ENCODE data around the gene TAF1C.
"Not testable (repeated sequence)": the region's sequence is repeated elsewhere in the genome, so short reads cannot be mapped to it uniquely, and the experiment has no call there.

The TAF1C gene, protein sequence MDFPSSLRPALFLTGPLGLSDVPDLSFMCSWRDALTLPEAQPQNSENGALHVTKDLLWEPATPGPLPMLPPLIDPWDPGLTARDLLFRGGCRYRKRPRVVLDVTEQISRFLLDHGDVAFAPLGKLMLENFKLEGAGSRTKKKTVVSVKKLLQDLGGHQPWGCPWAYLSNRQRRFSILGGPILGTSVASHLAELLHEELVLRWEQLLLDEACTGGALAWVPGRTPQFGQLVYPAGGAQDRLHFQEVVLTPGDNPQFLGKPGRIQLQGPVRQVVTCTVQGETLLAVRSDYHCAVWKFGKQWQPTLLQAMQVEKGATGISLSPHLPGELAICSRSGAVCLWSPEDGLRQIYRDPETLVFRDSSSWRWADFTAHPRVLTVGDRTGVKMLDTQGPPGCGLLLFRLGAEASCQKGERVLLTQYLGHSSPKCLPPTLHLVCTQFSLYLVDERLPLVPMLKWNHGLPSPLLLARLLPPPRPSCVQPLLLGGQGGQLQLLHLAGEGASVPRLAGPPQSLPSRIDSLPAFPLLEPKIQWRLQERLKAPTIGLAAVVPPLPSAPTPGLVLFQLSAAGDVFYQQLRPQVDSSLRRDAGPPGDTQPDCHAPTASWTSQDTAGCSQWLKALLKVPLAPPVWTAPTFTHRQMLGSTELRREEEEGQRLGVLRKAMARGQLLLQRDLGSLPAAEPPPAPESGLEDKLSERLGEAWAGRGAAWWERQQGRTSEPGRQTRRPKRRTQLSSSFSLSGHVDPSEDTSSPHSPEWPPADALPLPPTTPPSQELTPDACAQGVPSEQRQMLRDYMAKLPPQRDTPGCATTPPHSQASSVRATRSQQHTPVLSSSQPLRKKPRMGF

DNA sequence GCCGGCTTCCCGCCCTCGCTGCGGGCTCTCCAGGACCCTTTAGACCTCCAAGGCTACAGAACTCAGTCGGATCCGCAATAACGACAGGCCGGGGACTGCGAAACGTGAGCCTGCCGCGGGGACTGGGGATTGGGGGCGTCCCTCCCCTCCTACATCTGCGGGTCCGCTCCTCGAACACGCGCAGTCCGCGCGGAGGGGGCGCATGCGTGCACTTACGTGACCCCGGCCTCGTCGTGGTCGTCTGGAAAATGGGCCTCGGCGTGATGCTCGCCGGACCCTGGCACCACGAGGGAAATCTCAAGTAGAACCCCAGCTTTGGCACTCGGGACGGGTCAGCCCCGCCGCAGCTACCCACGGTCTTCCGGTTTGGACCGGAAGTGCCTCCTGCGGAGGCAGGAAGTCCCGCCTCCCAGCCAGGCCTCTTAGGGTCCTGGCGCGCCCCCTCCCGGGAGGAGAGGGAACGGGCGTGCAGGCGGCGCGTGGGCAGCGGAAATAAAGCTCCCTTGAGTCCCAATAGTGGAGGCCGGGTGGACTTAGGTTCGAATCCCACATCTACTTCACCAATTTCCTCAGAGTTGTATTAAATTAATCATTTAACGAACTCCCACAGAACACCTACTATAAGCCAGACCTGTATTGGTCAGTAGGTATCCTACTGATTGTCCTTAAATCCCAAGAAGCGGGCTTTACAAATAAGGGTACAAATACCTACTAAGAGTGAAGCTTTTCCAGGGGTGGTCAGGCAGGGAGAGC lies at the start of gene TAF1C:
Gene TAF1C (minus strand): TSS at position 373 of the 753 bp plus-strand sequence. CDS start 2,069 bp downstream, outside the sequence.
- DNase-seq (ENCODE audit: low spot score), result peak; percentile 95

DNA sequence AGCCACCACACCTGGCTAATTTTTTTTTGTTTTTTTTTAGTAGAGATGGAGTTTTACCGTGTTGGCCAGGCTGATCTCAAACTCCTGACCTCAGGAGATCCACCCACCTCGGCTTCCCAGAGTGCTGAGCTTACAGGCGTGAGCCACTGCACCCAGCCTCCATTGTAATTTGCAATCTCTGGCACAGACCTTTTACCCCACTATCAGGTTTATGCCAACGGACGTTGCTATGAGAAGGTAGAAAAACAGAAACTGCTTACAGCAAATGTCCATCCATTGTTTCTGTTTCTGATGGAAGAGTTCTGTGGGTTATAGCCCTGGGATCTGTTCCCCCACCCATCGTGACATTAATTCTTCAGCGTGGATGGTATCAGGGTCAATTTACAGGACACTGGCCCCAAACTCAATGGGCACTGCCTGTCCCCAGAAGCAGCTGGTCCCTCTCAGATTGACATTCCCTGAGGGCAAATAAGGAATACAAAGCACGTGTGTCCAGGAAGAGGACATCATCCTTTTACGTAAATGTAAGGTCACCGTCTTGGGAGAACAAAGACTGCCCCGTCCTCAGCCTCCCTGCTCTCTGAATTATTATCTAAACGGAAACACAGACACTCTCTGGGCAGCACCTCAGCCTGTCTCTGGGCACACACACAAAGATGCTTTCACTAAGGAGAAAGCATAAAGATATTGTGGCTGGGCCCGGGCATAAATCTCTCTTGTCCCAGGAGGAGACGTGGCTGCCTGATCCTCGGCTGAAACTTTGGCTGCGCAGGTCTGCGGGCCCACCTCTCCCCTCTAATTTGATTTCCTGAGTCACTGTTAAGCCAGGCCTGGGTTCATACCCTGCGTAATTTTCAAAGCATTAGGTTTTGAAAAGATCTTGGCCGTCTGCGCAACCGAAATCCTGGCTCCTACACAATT lies 47.7 kb upstream of the TAF1C start:
- no peak for DNase-seq (ENCODE audit: low spot score)

DNA sequence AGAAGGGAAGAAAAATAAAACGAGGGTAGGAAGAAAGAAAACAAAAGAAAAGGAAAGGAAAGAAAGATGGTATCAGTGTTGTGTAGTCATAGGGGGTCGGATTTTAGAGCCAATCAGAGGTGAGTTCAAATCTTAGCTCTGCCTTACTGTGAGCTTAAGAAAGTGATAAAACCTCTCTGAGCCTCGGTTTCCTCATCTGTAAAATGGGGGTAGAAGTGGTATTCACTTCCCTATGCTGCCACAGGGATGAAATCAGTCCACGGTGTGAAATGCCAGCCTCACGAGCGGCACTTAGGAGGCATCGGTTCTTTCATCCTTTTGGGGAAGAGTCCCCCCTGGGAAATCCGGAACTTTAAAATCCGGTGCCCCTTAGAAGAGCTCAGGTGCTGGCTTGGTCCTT lies 46.9 kb upstream of the TAF1C start:
- DNase-seq (ENCODE audit: low spot score), result no peak

DNA sequence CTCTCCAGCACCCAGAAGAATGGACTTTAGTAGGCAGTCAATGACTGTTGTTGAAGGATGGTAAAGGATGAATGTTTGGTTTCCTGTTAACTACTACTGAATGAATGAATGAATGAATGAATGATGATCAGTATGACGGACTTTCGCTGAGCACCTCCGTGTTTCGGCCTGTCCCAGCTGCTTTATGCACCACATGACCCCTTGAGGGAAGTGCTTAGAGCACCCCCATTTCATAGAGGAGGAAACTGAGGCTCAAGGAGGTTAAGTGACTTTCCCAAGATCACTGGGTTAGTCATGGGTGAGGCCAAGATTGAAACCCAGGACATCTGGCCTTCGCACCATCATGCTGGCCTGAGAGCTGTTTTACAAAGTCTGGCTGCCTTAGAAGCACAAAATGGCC lies 46.1 kb upstream of the TAF1C start:
- no peak for DNase-seq (ENCODE audit: low spot score)

DNA sequence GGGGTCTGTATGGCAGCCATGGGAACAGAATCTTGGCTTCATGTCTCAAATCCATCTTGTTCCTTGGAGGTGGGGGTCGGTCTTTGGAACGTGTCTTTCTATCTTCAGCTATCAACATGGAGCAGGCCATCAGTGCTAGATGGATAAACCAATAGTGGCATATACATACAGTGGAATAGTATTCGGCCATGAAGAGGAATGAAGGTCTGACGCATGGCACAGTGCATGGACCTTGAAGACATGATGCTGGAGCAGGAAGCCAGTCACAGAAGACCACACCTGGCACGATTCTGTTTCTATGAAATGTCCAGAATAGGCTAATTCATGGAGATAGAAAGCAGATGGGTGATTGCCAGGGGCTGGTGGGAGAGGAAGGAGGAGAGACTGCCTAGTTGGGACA lies 45.2 kb upstream of the TAF1C start:
- no peak for DNase-seq (ENCODE audit: low spot score)

DNA sequence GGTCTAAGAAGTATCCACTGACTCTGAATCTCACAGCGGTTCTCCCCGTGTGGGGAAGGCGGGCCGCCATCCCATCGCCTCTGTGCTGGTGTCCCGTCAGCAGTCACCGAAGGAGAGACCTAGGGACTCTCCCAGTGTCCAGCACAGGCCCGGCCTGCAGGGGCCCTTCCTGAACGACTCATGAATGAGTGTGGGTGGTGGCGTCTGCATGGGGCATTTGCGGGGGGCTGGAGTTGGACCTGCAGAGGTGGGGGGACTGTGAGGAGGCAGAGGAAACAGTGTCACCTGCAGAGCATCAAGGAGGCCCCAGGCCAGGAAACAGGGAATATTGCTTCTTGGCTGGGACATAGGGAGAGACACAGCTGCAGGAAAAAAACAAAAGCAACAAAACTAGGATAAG lies 42.6 kb upstream of the TAF1C start:
- no peak for DNase-seq (ENCODE audit: low spot score)

DNA sequence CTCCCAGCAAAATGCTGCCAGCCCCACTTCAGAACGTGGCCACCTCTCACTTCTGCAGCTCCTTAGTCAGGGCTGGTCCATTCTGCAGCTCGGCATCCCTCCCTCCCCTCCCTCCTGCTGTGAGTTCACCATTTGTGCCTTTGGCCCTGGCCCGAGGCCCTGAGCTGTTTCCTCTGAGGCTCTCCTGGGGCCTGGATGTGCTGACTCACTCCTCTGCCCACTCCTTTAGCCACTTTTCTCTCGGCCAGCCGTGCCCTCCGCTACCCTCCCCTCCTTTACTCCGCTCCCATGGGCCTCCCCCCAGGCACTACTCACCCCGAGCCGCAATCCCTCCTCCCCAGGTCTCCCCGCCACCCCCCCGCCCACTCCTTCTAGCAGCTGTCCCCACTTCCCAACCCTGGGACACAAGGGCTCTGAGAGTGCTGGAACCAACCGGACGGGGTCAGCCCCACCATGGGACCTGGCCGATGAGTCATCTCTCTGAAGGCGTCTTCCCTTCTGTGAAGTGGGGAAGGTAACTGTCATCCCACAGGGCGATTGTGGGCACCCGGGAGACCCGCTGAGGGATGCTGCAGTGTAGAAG lies 41.5 kb upstream of the TAF1C start:
- DNase-seq (ENCODE audit: low spot score), result peak; percentile 17

DNA sequence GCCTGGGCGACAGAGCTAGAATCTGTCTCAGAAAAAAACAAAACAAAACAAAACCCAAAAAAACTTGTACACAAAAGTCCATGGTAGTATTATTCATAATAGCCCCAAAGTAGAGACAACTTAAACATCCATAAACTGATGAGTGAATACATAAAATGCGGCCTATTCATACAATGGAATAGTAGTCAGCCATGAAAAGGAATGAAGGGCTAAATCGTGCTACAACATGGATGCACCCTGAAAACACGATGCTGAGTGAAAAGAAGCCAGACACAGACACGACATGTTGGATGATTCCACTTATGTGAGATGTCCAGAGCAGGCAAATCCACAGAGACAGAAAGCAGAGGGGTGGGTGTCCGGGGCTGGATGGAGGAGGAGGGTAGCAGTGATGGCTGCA lies 40.7 kb upstream of the TAF1C start:
- DNase-seq (ENCODE audit: low spot score), result no peak

DNA sequence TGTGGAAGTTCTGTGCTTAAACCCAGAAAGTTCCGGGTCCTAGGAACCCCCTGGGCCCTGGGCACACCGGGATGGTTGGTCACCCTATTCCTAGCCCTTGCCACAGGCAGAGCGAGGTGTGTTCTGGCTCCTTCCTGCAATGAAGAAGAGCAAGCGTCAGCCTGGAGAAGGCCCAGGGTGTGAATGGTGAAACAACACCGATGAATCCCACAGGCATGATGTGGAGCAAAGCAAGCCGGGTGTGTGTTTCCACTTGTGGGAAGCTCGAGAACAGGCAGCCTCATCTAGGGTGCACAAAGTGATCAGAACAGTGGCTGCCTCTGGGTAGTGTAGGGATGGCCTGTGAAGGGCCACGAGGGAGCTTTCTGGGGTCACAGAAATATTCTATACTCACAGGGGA lies 39.2 kb upstream of the TAF1C start:
- no peak for DNase-seq (ENCODE audit: low spot score)

DNA sequence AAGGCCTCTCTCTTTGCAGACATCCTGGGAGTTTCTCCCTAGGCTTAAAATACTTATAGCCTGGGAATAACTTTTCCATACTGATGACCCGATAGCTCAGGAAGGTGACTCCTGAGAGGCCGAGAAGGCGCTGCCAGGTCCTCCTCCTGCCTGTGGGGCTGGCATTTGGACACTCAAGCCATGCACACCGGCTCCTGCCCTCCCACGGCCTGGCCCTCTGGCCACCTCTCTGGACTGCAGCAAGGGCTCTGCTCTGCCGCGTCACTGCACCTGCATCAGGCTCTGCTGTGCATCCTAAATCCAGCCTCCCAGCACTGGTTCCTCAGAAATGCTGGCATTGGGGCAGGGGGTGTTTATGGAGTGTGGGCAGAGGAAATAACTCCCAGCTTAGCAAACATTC lies 38.7 kb upstream of the TAF1C start:
- DNase-seq (ENCODE audit: low spot score), result no peak

DNA sequence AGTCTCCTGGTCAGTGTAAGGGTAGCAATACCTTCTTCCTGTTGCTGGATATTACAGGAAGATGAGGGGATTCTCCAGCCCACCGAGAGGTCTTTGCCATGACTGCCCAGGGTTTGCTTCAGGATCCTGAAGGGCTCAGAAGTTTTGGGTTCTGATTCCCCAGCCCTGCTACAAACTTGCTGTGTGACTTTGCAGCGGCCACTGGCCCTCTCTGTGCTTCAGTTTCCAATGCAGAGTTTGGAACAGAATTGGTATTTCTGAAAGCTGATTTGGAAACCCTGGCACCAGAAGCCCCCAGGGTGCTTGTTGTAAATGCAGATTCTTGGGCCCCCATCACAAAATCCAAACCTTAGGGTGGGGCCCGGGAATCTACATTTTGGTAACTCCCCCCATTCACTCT lies 38.3 kb upstream of the TAF1C start:
- DNase-seq (ENCODE audit: low spot score), result no peak

DNA sequence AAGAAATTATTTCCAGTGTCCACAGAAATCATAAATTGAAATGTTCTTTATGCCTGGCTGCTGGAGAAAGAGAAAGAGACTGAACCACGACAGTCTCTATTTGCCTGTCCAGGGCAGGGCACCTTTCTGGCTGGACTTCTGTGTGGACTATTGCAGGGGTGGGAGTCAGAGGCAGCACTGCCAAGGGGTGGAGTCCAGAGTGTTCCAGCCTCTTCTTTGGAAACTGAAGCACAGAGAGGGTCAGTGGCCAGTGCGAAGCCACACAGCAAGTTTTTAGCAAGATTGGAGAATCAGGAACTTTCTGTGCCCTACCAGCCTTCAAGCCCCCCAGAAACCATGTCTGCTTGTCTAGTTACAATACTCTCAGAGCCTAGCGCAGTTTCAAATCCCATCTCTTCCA lies 37.7 kb upstream of the TAF1C start:
- DNase-seq (ENCODE audit: low spot score), result no peak

DNA sequence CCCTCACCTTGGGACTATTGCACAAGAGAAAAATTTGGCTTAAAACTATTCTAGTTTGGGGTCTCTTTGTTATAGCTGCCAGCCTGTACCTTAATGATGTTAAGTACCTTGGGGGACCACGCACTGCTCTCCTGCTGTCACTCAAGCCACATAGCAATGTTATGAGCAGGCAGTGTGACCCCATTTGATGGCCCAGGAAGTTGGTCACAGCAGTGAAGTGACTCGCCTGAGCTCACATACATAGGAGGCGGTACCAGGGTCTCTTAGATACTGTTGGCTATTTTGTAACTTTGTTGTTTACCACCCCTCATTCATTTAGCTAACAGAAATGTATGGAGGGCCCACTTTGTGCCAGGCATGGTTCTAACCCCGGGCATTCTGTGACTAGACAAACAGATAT lies 36.6 kb upstream of the TAF1C start:
- DNase-seq (ENCODE audit: low spot score), result no peak

DNA sequence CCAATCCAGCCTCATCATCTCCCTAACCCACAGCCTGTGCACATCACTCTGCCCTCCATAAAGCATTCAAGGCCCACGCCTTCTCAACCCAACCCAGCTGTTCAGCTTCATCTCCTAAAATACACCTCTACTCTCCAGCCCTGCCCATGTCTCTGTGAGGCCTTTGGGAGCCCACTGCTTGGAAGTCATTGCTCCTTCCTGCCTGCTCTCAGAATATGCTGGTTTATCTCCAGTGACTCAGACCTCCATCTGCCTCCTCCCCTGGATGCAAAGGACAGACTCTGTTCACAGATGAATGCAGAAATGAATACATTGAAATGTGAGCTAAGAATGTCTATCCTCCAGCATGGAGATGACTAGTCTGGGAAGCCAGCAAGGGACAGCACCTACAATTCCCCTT lies 34.0 kb upstream of the TAF1C start:
- no peak for DNase-seq (ENCODE audit: low spot score)

DNA sequence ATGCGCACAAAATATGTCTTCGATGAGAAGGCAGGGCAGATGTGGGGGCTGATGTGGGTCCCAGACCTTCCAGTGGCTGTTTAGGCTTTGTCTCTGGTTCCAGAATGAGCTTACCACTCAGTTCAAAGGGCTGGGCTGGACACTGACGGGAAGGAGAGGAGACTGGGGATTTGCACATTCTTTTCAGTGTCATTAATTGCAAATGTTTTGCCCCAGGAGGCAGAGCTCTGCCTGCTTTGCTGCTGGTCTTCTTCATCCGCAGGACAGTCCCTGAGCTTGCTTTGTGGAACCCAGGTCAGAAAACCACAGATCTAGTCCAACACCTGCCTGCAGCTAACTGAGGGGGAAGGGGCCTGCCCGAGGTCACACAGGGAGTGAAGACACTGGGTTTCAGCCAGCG lies 32.1 kb upstream of the TAF1C start:
- DNase-seq (ENCODE audit: low spot score), result no peak

DNA sequence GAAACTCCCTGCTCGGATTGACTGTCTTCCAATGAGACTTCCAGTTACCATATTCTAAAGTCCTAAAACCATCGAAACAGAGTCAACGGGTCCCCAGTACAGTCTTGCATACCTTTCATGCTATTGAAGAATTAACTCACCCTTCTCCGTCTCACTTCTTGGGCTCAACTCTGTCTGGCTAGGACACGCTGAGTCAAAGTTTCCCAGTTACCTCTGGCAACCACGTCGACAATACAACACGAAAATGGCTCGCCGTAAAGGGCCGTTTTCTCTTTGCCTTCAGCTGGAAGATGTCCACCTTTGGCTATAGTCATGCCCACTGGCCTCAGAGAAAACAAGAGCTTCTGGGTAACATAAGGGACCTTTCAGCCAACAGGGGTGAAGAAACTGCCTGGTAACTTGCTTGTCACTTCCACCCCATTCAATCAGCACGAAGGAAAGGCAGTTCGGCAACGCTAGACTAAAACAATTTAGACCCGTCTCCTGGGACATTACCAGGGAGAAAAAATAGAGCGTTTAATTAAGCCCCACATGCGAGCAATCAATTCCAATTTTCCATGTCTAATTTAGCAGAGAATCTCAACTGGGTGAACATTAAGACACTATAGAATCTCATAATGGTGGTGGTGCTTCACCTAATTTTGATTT lies 31.4 kb upstream of the TAF1C start:
- no peak for DNase-seq (ENCODE audit: low spot score)

DNA sequence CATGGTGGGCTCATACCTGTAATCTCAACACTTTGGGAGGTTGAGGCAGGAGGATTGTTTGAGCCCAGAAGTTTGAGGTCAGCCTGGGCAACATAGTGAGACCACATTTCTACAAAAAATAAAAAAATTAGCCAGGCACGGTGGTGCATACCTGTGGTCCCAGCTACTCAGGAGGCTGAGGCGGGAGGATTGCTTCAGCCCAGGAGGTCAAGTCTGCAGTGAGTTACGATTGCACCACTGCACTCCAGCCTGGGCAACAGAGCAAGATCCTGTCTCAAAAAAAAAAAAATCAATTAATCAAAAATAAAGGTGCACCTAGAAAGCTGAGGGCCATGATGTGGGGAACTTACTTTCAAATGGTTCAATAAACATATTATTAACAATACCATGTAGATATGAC lies 29.3 kb upstream of the TAF1C start:
- DNase-seq (ENCODE audit: low spot score), result not testable (repeated sequence)

DNA sequence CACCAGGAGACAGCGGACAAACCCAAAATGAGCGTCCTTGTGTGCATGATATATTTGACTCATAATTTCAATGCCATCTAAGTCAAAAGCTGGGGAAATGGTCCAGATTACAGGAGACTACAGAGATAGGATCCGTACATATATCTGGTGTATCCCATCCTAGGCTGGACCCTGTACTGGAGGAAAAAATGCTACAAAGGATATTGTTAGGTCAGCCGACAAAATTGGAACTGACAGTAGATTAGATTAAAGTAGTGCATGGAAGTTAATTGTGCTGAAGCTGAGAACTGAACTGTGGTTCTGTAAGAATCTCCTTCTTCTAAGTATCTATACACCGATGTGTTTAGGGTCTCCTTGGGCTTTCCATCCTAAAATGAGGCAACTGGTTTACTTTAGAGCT lies 28.7 kb upstream of the TAF1C start:
- DNase-seq (ENCODE audit: low spot score), result no peak

DNA sequence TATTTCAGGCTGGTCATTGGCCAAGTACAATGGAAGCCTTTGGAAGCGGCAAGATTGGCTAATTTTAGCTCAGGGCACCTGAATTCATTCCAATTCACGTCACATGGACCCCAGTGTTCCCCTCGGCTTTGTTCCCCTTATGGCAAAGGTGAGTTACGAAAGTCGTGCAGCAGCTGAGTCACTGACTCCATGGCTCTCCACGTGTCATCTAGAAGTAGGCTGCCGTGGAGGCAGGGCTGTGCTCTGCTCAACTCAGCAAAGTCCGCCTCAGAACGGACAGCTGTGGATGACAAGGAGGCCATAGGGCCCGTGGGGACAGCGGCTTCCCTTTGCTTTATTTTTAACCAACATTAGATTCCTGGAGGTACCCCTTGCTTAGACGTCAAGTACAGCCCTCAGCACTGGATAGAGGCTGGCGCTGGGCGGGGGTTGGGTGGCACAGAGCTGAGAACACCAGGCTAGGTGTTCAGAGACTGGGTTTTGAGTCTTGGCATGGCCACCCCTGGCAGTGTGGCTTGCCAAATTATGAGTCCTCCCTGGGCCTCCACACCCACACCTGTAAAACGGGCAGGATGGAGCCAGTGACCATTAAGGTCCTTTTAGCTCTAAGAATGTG lies 27.7 kb upstream of the TAF1C start:
- no peak for DNase-seq (ENCODE audit: low spot score)

DNA sequence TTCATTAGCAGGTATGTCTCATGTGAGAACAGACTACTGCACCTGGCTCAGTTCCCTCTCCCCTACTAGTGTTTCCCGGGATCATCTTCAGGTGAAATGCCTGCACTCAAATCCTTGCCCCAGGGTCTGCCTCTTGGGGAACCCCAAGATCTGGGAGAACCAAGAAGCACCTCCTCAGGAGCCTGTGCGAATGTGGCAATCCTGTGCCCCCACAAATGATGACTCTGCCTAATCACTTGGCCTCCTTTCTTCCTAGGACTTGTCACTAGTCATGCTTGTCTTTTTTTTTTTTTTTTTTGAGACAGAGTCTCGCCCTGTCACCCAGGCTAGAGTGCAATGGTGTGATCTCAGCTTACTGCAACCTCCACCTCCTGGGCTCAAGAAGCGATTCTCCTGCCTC lies 25.8 kb upstream of the TAF1C start:
- DNase-seq (ENCODE audit: low spot score), result no peak

Data from LoVo (cell line).